Suprapubic skin (tissue), 4 donors: ENCODE measurements around the gene SCN4B. TPM values are rescaled to one million over a fixed set of nuclear protein-coding genes. Genes with fewer than 3 reads are reported as not detected.

Source experiments
- DNase-seq, 2 donors: peaks; one replicate each; pipeline ENCODE4 v3.0.0-alpha.2; 2019; ENCODE audit warnings: low spot score in 2 of 2
- H3K27ac ChIP-seq: fragments of 200-600 bp; sonication (generic); one replicate; pipeline ENCODE4 v1.5.1; 2019
- H3K27me3 ChIP-seq: fragments of 200-600 bp; sonication (generic); one replicate; pipeline ENCODE4 v1.5.1; 2019
- H3K36me3 ChIP-seq: fragments of 200-600 bp; sonication (generic); one replicate; pipeline ENCODE4 v1.5.1; 2019
- H3K4me1 ChIP-seq: fragments of 200-600 bp; sonication (generic); one replicate; pipeline ENCODE4 v1.5.1; 2019
- H3K4me3 ChIP-seq: fragments of 200-600 bp; sonication (generic); one replicate; pipeline ENCODE4 v1.5.1; 2019; ENCODE audit warnings: mild to moderate bottlenecking
- H3K9me3 ChIP-seq: fragments of 200-600 bp; sonication (generic); one replicate; pipeline ENCODE4 v1.5.1; 2019
- EP300 ChIP-seq: sonication (generic); formaldehyde crosslinking; IDR thresholded peaks from one replicate; pipeline ENCODE4 v1.6.1; 2017; ENCODE audit warnings: antibody characterized with exemption
- POLR2A ChIP-seq, 2 donors: fragments of 450-650 bp; IDR thresholded peaks; one replicate each; pipeline ENCODE4 v1.6.1; 2017; ENCODE audit warnings: antibody characterized with exemption in 2 of 2, mild to moderate bottlenecking in 2 of 2, moderate library complexity in 2 of 2
- POLR2AphosphoS5 ChIP-seq, 3 donors: sonication (generic); formaldehyde crosslinking; IDR thresholded peaks; one replicate each; pipeline ENCODE4 v1.6.1; 2017; ENCODE audit warnings: antibody characterized with exemption in 3 of 3
- whole genome bisulfite sequencing: methylation state at CpG from one replicate; pipeline ENCODE4 v1.1.5; 2018; 5-methylcytosine and 5-hydroxymethylcytosine counted together
- total RNA-seq, 4 donors: library from RNA; depleted of rRNA; stranded (reverse); fragments of >200 nt; gene quantifications; one replicate each; pipeline ENCODE4 v1.1.0, GENCODE V29; 2016
- TF ChIP-seq, protein P1 (sequence below), 2 donors: fragments of 200-600 bp in 1 of 2; fragments of 450-650 bp in 1 of 2; sonication (generic) in 1 of 2; IDR thresholded peaks; one replicate each; pipeline ENCODE4 v1.5.1; 2016 to 2019; ENCODE audit warnings: antibody characterized with exemption in 2 of 2, mild to moderate bottlenecking in 1 of 2, moderate library complexity in 1 of 2

SCN4B gene
- total RNA-seq, 4 donors from 2014 or later = 1.5 to 1.8 (median 1.5) TPM

DNA sequence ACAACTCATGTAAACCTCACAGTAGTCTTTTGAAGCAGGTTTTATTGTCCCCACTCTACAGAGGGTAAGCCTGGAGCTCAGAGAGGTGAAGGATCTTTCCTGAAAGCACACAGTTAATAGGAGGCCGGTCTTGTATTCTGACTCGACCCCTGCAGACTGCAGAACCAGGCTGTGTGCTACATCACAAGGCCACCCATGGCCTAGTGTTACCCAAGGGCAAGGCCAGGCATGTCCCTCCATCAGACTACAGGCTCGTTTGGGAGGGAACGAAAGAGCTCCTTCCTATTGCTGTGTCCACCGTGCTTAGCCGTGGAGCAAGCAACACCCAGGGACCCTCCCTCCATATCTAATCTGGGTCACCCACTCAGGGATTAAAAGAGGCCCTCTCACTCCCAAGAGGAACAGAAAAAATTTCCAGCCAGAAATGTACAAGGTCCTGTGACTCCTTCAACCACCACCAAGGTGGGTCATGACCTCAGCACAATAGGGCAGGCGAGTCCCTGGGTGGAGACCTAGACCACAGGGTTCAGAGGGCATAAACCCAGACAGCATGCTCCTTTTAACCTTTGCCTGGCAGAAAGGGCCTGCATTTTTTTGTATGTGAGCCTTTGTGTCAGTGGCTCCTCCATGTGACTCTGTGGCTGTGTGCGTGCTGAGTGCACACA lies 59.6 kb downstream of the SCN4B start:
- Histone ChIP-seq H3K36me3 (no peaks in the 10 kb centered on the region), H3K27ac (no peak overlapping the region), H3K4me1 (no peaks in the 10 kb centered on the region), H3K9me3 (no peaks in the 10 kb centered on the region), H3K4me3 (no peak overlapping the region), H3K27me3 (no peaks in the 10 kb centered on the region)
- WGBS = 81% methylated on average over 6 of the region's 8 CpGs
- TF ChIP-seq, protein P1, sequence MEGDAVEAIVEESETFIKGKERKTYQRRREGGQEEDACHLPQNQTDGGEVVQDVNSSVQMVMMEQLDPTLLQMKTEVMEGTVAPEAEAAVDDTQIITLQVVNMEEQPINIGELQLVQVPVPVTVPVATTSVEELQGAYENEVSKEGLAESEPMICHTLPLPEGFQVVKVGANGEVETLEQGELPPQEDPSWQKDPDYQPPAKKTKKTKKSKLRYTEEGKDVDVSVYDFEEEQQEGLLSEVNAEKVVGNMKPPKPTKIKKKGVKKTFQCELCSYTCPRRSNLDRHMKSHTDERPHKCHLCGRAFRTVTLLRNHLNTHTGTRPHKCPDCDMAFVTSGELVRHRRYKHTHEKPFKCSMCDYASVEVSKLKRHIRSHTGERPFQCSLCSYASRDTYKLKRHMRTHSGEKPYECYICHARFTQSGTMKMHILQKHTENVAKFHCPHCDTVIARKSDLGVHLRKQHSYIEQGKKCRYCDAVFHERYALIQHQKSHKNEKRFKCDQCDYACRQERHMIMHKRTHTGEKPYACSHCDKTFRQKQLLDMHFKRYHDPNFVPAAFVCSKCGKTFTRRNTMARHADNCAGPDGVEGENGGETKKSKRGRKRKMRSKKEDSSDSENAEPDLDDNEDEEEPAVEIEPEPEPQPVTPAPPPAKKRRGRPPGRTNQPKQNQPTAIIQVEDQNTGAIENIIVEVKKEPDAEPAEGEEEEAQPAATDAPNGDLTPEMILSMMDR (IDR thresholded peaks at IDR 0.05) = no peak
- TF ChIP-seq POLR2AphosphoS5 (IDR thresholded peaks at IDR 0.05) = no peak
- TF ChIP-seq EP300 = no peak
- no peak for TF ChIP-seq POLR2A (IDR thresholded peaks at IDR 0.05)
- DNase-seq = no peak

DNA sequence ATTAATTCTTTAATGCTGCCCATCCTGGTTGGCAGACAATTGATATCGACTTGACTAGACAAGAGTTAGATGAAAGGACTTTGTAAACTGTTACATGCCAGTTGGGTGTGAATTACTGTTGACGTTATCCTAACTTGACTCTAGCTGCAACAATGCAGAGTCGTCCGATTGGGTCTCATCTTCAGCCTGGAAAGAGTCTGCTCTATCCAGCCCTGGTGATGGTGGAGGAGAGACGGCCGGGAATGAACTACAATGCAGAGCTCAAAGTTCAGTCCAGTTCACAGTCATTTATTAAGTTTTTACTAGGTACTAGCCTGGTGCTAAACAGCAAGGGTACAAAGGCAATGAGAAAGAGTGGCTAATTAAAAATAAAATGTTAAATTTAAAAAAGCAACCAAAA lies 60.9 kb downstream of the SCN4B start:
- 65% methylated on average over 6 of the region's 6 CpGs for WGBS
- no peak for DNase-seq
- no peak overlapping the region for H3K27ac ChIP-seq
- H3K4me3 ChIP-seq = no peak overlapping the region
- H3K9me3 ChIP-seq = no peaks in the 10 kb centered on the region
- TF ChIP-seq POLR2AphosphoS5 (IDR thresholded peaks at IDR 0.05) (no peak), POLR2A (IDR thresholded peaks at IDR 0.05) (no peak), EP300 (no peak)
- TF ChIP-seq, protein P1 (IDR thresholded peaks at IDR 0.05) = no peak
- H3K27me3 ChIP-seq = peaks cover 5% of the 10 kb centered on the region
- peaks cover 2% of the 10 kb centered on the region for H3K4me1 ChIP-seq
- no peaks in the 10 kb centered on the region for H3K36me3 ChIP-seq

DNA sequence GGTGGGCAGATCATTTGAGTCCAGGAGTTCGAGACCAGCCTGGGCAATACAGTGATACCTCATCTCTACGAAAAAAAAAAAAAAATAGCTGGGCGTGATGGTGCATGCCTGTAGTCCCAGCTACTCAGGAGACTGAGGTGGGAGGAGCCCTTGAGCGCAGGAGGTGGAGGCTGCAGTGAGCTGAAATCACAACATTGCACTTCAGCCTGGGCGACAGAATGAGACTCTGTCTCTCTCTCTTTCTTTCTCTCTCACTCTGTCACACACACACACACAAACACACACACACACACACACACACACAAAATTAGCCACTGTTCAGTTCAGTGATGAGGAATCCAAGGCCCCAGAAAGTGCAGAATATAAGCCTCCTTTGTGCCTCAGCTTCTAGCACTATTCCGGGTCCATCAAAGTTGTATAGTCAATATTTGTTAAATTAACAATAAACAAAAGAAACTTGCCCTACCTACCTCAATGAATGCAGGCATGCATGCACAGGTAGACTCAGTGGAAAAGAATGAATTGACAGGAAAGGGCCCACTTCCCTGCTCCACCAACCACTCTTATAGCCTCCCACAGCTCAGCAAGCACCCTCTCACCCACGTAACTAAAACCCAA lies 62.0 kb downstream of the SCN4B start:
- Histone ChIP-seq H3K36me3 (no peaks in the 10 kb centered on the region), H3K27me3 (peaks cover 7% of the 10 kb centered on the region), H3K4me3 (no peak overlapping the region), H3K9me3 (no peaks in the 10 kb centered on the region), H3K27ac (no peak overlapping the region), H3K4me1 (peaks cover 3% of the 10 kb centered on the region)
- TF ChIP-seq, protein P1 (IDR thresholded peaks at IDR 0.05) = no peak
- TF ChIP-seq POLR2AphosphoS5 (IDR thresholded peaks at IDR 0.05) (no peak), EP300 (no peak), POLR2A (IDR thresholded peaks at IDR 0.05) (no peak)
- 59% methylated on average over 7 of the region's 7 CpGs for WGBS
- DNase-seq = no peak

DNA sequence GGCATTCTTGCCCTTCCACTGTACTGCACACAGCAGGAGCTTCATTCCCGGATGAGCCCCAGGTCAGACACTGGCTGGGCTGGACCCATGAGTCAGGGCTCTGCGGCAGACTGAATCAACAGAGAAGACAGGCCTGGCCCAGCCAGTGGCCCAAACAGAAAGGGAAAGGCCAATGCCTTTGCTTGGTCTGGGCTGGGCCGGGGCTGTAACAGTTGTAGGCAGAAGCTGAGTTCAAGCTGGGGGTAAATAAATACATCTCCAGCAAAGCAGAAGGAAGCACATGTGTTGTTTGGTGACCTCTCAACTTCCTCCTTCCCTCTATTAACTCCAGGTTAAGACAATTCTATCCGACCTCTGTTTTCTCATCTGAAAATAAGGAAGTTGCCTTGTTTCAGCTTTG lies 64.1 kb downstream of the SCN4B start:
- Histone ChIP-seq H3K36me3 (no peaks in the 10 kb centered on the region), H3K27me3 (peaks cover 7% of the 10 kb centered on the region), H3K4me1 (peaks cover 13% of the 10 kb centered on the region), H3K4me3 (no peak overlapping the region), H3K27ac (no peak overlapping the region), H3K9me3 (no peaks in the 10 kb centered on the region)
- no peak for TF ChIP-seq EP300
- no peak for TF ChIP-seq POLR2AphosphoS5 (IDR thresholded peaks at IDR 0.05)
- TF ChIP-seq, protein P1 (IDR thresholded peaks at IDR 0.05) = no peak
- TF ChIP-seq POLR2A (IDR thresholded peaks at IDR 0.05) = no peak
- DNase-seq = no peak
- 85% methylated on average over 4 of the region's 4 CpGs for WGBS

DNA sequence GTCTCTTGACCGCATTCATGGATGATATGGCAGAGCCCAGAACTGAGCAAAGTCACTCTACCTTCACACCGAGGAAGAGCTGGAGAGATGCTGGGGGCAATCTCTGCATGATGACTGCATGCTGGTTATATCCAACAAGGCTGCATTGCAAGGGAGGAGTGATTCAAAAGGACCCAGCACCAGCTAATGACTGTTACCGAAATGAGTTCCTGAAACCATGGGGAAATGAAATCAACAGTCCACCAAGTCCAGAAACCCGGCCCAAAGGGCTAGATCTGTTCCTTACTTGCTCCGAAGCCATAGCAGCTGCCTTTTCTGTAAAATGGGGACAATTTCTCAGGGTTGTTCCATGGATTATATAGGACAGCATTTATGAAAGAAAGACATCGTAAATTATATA lies 64.7 kb downstream of the SCN4B start:
- no peak for DNase-seq
- no peak overlapping the region for H3K27ac ChIP-seq
- peaks cover 7% of the 10 kb centered on the region for H3K27me3 ChIP-seq
- no peak overlapping the region for H3K4me3 ChIP-seq
- TF ChIP-seq POLR2A (IDR thresholded peaks at IDR 0.05) (no peak), POLR2AphosphoS5 (IDR thresholded peaks at IDR 0.05) (no peak)
- no peaks in the 10 kb centered on the region for H3K36me3 ChIP-seq
- H3K4me1 ChIP-seq = peaks cover 13% of the 10 kb centered on the region
- no peaks in the 10 kb centered on the region for H3K9me3 ChIP-seq
- WGBS = 91% methylated on average over 6 of the region's 6 CpGs
